ENCODE data around the gene RIPK3.

RIPK3 gene

GRCh38 chr14:24368562-24369252 is 28.9 kb upstream of the RIPK3 start:
- no peaks in the 10 kb centered on the region for H3K27me3 ChIP-seq (replicated peaks; ENCODE audit: control insufficient read depth, insufficient read depth, low read length)
- peak; percentile 95 for DNase-seq (ENCODE audit: low read depth)
- peaks cover 42% of the 10 kb centered on the region for H3K4me1 ChIP-seq (ENCODE audit: control insufficient read depth, insufficient read depth, low read length)
- H3K9me3 ChIP-seq (ENCODE audit: control insufficient read depth, low read length) = no peaks in the 10 kb centered on the region
- H3K4me3 ChIP-seq (ENCODE audit: low read length) = peak overlapping the region; percentile 88
- peaks cover 8% of the 10 kb centered on the region for H3K36me3 ChIP-seq (ENCODE audit: control insufficient read depth, insufficient read depth, low read length, severe bottlenecking)
- H3K9ac ChIP-seq (ENCODE audit: low read length) = peak overlapping the region; percentile 94

GRCh38 chr14:24368212-24368561 is 28.4 kb upstream of the RIPK3 start:
- no peaks in the 10 kb centered on the region for H3K27me3 ChIP-seq (replicated peaks; ENCODE audit: control insufficient read depth, insufficient read depth, low read length)
- DNase-seq (ENCODE audit: low read depth) = no peak
- peaks cover 42% of the 10 kb centered on the region for H3K4me1 ChIP-seq (ENCODE audit: control insufficient read depth, insufficient read depth, low read length)
- H3K36me3 ChIP-seq (ENCODE audit: control insufficient read depth, insufficient read depth, low read length, severe bottlenecking) = peaks cover 3% of the 10 kb centered on the region
- peak overlapping the region; percentile 88 for H3K4me3 ChIP-seq (ENCODE audit: low read length)
- H3K9ac ChIP-seq (ENCODE audit: low read length) = peak overlapping the region; percentile 94
- H3K9me3 ChIP-seq (ENCODE audit: control insufficient read depth, low read length) = no peaks in the 10 kb centered on the region

- peak; percentile 99 for DNase-seq (ENCODE audit: low read depth)
- H3K36me3 ChIP-seq (ENCODE audit: control insufficient read depth, insufficient read depth, low read length, severe bottlenecking) = no peaks in the 10 kb centered on the region
- H3K9me3 ChIP-seq (ENCODE audit: control insufficient read depth, low read length) = no peaks in the 10 kb centered on the region
- H3K9ac ChIP-seq (ENCODE audit: low read length) = peak within 1 kb of the TSS; percentile 94
- peak within 1 kb of the TSS; percentile 88 for H3K4me3 ChIP-seq (ENCODE audit: low read length)
- peaks cover 40% of the 10 kb centered on the region for H3K4me1 ChIP-seq (ENCODE audit: control insufficient read depth, insufficient read depth, low read length)
- H3K27me3 ChIP-seq (replicated peaks; ENCODE audit: control insufficient read depth, insufficient read depth, low read length) = no peaks in the 10 kb centered on the region
These were observed 27.9 kb upstream of the RIPK3 start, which contains the start of gene NFATC4 for GRCh38 chr14:24367514-24368211. TSS of gene NFATC4 (plus strand) at chr14:24368184. CDS start at chr14:24368341, 157 bp downstream.

- Histone ChIP-seq H3K36me3 (ENCODE audit: control insufficient read depth, insufficient read depth, low read length, severe bottlenecking) (no peaks in the 10 kb centered on the region), H3K27me3 (replicated peaks; ENCODE audit: control insufficient read depth, insufficient read depth, low read length) (no peaks in the 10 kb centered on the region), H3K9me3 (ENCODE audit: control insufficient read depth, low read length) (no peaks in the 10 kb centered on the region), H3K4me1 (ENCODE audit: control insufficient read depth, insufficient read depth, low read length) (peaks cover 33% of the 10 kb centered on the region), H3K9ac (ENCODE audit: low read length) (peak overlapping the region; percentile 85), H3K4me3 (ENCODE audit: low read length) (peak overlapping the region; percentile 81)
- peak; percentile 89 for DNase-seq (ENCODE audit: low read depth)
These were observed 27.1 kb upstream of the RIPK3 start for GRCh38 chr14:24366721-24367513.

- Histone ChIP-seq H3K36me3 (ENCODE audit: control insufficient read depth, insufficient read depth, low read length, severe bottlenecking) (no peaks in the 10 kb centered on the region), H3K4me3 (ENCODE audit: low read length) (peak overlapping the region; percentile 81), H3K9ac (ENCODE audit: low read length) (peak overlapping the region; percentile 85), H3K27me3 (replicated peaks; ENCODE audit: control insufficient read depth, insufficient read depth, low read length) (no peaks in the 10 kb centered on the region), H3K4me1 (ENCODE audit: control insufficient read depth, insufficient read depth, low read length) (peaks cover 30% of the 10 kb centered on the region), H3K9me3 (ENCODE audit: control insufficient read depth, low read length) (no peaks in the 10 kb centered on the region)
- peak; percentile 99 for DNase-seq (ENCODE audit: low read depth)
These were observed 26.6 kb upstream of the RIPK3 start for GRCh38 chr14:24366413-24366720.

GRCh38 chr14:24365600-24366412 is 26.0 kb upstream of the RIPK3 start:
- no peaks in the 10 kb centered on the region for H3K9me3 ChIP-seq (ENCODE audit: control insufficient read depth, low read length)
- H3K9ac ChIP-seq (ENCODE audit: low read length) = peak overlapping the region; percentile 85
- H3K27me3 ChIP-seq (replicated peaks; ENCODE audit: control insufficient read depth, insufficient read depth, low read length) = no peaks in the 10 kb centered on the region
- DNase-seq (ENCODE audit: low read depth) = peak; percentile 95
- peak overlapping the region; percentile 81 for H3K4me3 ChIP-seq (ENCODE audit: low read length)
- H3K36me3 ChIP-seq (ENCODE audit: control insufficient read depth, insufficient read depth, low read length, severe bottlenecking) = no peaks in the 10 kb centered on the region
- peaks cover 25% of the 10 kb centered on the region for H3K4me1 ChIP-seq (ENCODE audit: control insufficient read depth, insufficient read depth, low read length)

- H3K4me3 ChIP-seq (ENCODE audit: low read length) = no peak overlapping the region
- H3K9ac ChIP-seq (ENCODE audit: low read length) = peak overlapping the region; percentile 85
- H3K36me3 ChIP-seq (ENCODE audit: control insufficient read depth, insufficient read depth, low read length, severe bottlenecking) = no peaks in the 10 kb centered on the region
- no peaks in the 10 kb centered on the region for H3K9me3 ChIP-seq (ENCODE audit: control insufficient read depth, low read length)
- H3K4me1 ChIP-seq (ENCODE audit: control insufficient read depth, insufficient read depth, low read length) = peaks cover 19% of the 10 kb centered on the region
- DNase-seq (ENCODE audit: low read depth) = no peak
- no peaks in the 10 kb centered on the region for H3K27me3 ChIP-seq (replicated peaks; ENCODE audit: control insufficient read depth, insufficient read depth, low read length)
These were observed 25.1 kb upstream of the RIPK3 start for GRCh38 chr14:24364841-24365240.

GRCh38 chr14:24363401-24363800 is 23.6 kb upstream of the RIPK3 start:
- Histone ChIP-seq H3K36me3 (ENCODE audit: control insufficient read depth, insufficient read depth, low read length, severe bottlenecking) (no peaks in the 10 kb centered on the region), H3K9me3 (ENCODE audit: control insufficient read depth, low read length) (no peaks in the 10 kb centered on the region), H3K9ac (ENCODE audit: low read length) (no peak overlapping the region), H3K4me1 (ENCODE audit: control insufficient read depth, insufficient read depth, low read length) (peaks cover 19% of the 10 kb centered on the region), H3K4me3 (ENCODE audit: low read length) (no peak overlapping the region), H3K27me3 (replicated peaks; ENCODE audit: control insufficient read depth, insufficient read depth, low read length) (no peaks in the 10 kb centered on the region)
- no peak for DNase-seq (ENCODE audit: low read depth)

- H3K9ac ChIP-seq (ENCODE audit: low read length) = no peak overlapping the region
- H3K4me3 ChIP-seq (ENCODE audit: low read length) = no peak overlapping the region
- H3K36me3 ChIP-seq (ENCODE audit: control insufficient read depth, insufficient read depth, low read length, severe bottlenecking) = no peaks in the 10 kb centered on the region
- H3K9me3 ChIP-seq (ENCODE audit: control insufficient read depth, low read length) = no peaks in the 10 kb centered on the region
- H3K27me3 ChIP-seq (replicated peaks; ENCODE audit: control insufficient read depth, insufficient read depth, low read length) = no peaks in the 10 kb centered on the region
- no peak for DNase-seq (ENCODE audit: low read depth)
- peaks cover 16% of the 10 kb centered on the region for H3K4me1 ChIP-seq (ENCODE audit: control insufficient read depth, insufficient read depth, low read length)
These were observed 22.6 kb upstream of the RIPK3 start for GRCh38 chr14:24362241-24362960.

GRCh38 chr14:24361326-24361725 is 21.5 kb upstream of the RIPK3 start:
- Histone ChIP-seq H3K27me3 (replicated peaks; ENCODE audit: control insufficient read depth, insufficient read depth, low read length) (no peaks in the 10 kb centered on the region), H3K9ac (ENCODE audit: low read length) (no peak overlapping the region), H3K36me3 (ENCODE audit: control insufficient read depth, insufficient read depth, low read length, severe bottlenecking) (no peaks in the 10 kb centered on the region), H3K4me1 (ENCODE audit: control insufficient read depth, insufficient read depth, low read length) (peaks cover 14% of the 10 kb centered on the region), H3K4me3 (ENCODE audit: low read length) (no peak overlapping the region), H3K9me3 (ENCODE audit: control insufficient read depth, low read length) (no peaks in the 10 kb centered on the region)
- no peak for DNase-seq (ENCODE audit: low read depth)

All from adipocyte (in vitro differentiated cells).